ENCODE measurements around the gene RAP1A.
A peak's percentile ranks its signal among the peaks of the same experiment; 100 is the strongest.

The RAP1A gene

GRCh38 chr1:111593403-111594305 lies 25.9 kb upstream of the RAP1A start:
- H3K79me2 ChIP-seq (ENCODE audit: insufficient read depth, low read length), result no peaks in the 10 kb centered on the region
- peaks cover 43% of the 10 kb centered on the region for H3K4me1 ChIP-seq (ENCODE audit: insufficient read depth, low read length, severe bottlenecking)
- TF ChIP-seq EZH2 (IDR thresholded peaks at IDR 0.05; ENCODE audit: borderline replicate concordance, low read length) (no peak), CTCF (IDR thresholded peaks at IDR 0.05; ENCODE audit: low read length) (no peak)
- no peak overlapping the region for H2AFZ ChIP-seq (ENCODE audit: low read length)
- peak overlapping the region; percentile 48 for H3K4me2 ChIP-seq (ENCODE audit: low read length)
- H3K27ac ChIP-seq (ENCODE audit: low read depth, low read length, poor library complexity, severe bottlenecking), result no peak overlapping the region
- H3K9me2 ChIP-seq (ENCODE audit: low read depth, low read length), result no peaks in the 10 kb centered on the region
- H3K9me3 ChIP-seq (ENCODE audit: low read length), result no peaks in the 10 kb centered on the region
- no peaks in the 10 kb centered on the region for H4K20me1 ChIP-seq (ENCODE audit: insufficient read depth, low read length)
- peak overlapping the region; percentile 9 for H3K4me3 ChIP-seq (ENCODE audit: low read depth, low read length, poor library complexity, severe bottlenecking)
- no peaks in the 10 kb centered on the region for H3K36me3 ChIP-seq (ENCODE audit: insufficient read depth, low read length)
- H3K27me3 ChIP-seq (ENCODE audit: insufficient read depth, low read length), result no peaks in the 10 kb centered on the region
- H3F3A ChIP-seq (ENCODE audit: insufficient read depth, low read length), result no peaks in the 10 kb centered on the region
- H3K9ac ChIP-seq (ENCODE audit: low read length), result no peak overlapping the region

- no peaks in the 10 kb centered on the region for H3K79me2 ChIP-seq (ENCODE audit: insufficient read depth, low read length)
- peaks cover 45% of the 10 kb centered on the region for H3K4me1 ChIP-seq (ENCODE audit: insufficient read depth, low read length, severe bottlenecking)
- no peaks in the 10 kb centered on the region for H3K36me3 ChIP-seq (ENCODE audit: insufficient read depth, low read length)
- no peaks in the 10 kb centered on the region for H4K20me1 ChIP-seq (ENCODE audit: insufficient read depth, low read length)
- H3K4me3 ChIP-seq (ENCODE audit: low read depth, low read length, poor library complexity, severe bottlenecking), result no peak overlapping the region
- no peak overlapping the region for H3K4me2 ChIP-seq (ENCODE audit: low read length)
- TF ChIP-seq CTCF (IDR thresholded peaks at IDR 0.05; ENCODE audit: low read length), result no peak
- no peak for TF ChIP-seq EZH2 (IDR thresholded peaks at IDR 0.05; ENCODE audit: borderline replicate concordance, low read length)
- H2AFZ ChIP-seq (ENCODE audit: low read length), result no peak overlapping the region
- no peaks in the 10 kb centered on the region for H3F3A ChIP-seq (ENCODE audit: insufficient read depth, low read length)
- no peaks in the 10 kb centered on the region for H3K27me3 ChIP-seq (ENCODE audit: insufficient read depth, low read length)
- no peak overlapping the region for H3K9ac ChIP-seq (ENCODE audit: low read length)
- no peaks in the 10 kb centered on the region for H3K9me2 ChIP-seq (ENCODE audit: low read depth, low read length)
- no peak overlapping the region for H3K27ac ChIP-seq (ENCODE audit: low read depth, low read length, poor library complexity, severe bottlenecking)
- no peaks in the 10 kb centered on the region for H3K9me3 ChIP-seq (ENCODE audit: low read length)
Measured at GRCh38 chr1:111594306-111594693, 25.3 kb upstream of the RAP1A start.

- Histone ChIP-seq H2AFZ (ENCODE audit: low read length) (no peak overlapping the region), H3K27ac (ENCODE audit: low read depth, low read length, poor library complexity, severe bottlenecking) (no peak overlapping the region), H3K9me2 (ENCODE audit: low read depth, low read length) (no peaks in the 10 kb centered on the region), H3K9ac (ENCODE audit: low read length) (no peak overlapping the region), H3K27me3 (ENCODE audit: insufficient read depth, low read length) (no peaks in the 10 kb centered on the region), H3K9me3 (ENCODE audit: low read length) (no peaks in the 10 kb centered on the region), H3K4me3 (ENCODE audit: low read depth, low read length, poor library complexity, severe bottlenecking) (no peak overlapping the region), H3K4me2 (ENCODE audit: low read length) (no peak overlapping the region), H3K36me3 (ENCODE audit: insufficient read depth, low read length) (no peaks in the 10 kb centered on the region), H3K79me2 (ENCODE audit: insufficient read depth, low read length) (no peaks in the 10 kb centered on the region), H4K20me1 (ENCODE audit: insufficient read depth, low read length) (no peaks in the 10 kb centered on the region), H3F3A (ENCODE audit: insufficient read depth, low read length) (no peaks in the 10 kb centered on the region), H3K4me1 (ENCODE audit: insufficient read depth, low read length, severe bottlenecking) (peaks cover 45% of the 10 kb centered on the region)
- TF ChIP-seq CTCF (IDR thresholded peaks at IDR 0.05; ENCODE audit: low read length) (no peak), EZH2 (IDR thresholded peaks at IDR 0.05; ENCODE audit: borderline replicate concordance, low read length) (no peak)
Measured at GRCh38 chr1:111595807-111596206, 23.8 kb upstream of the RAP1A start.

All from OCI-LY1 (cell line).